Naive thymus-derived CD4-positive, alpha-beta T cell (primary cell): Measurements from ENCODE around the gene KANSL1L. TPM values are rescaled to one million over a fixed set of nuclear protein-coding genes. Genes with fewer than 3 reads are reported as not detected.
A peak's percentile ranks its signal among the peaks of the same experiment; 100 is the strongest.
"Not testable (repeated sequence)": the region's sequence is repeated elsewhere in the genome, so short reads cannot be mapped to it uniquely, and the experiment has no call there.

Source experiments
- ATAC-seq: fragments of 150-1000 bp; cut with Tn5 transposase; 2 replicates; pipeline ENCODE4 v1.10.0; 2021; ENCODE audit warnings: mild to moderate bottlenecking, moderate library complexity
- CTCF ChIA-PET: fragments of 350-600 bp; sonication (Branson Sonifier 250); formaldehyde crosslinking; loops from one replicate; lab custom pipeline; 2021; ENCODE audit warnings: antibody characterized with exemption; lab: Charles Lee
- POLR2A ChIA-PET: fragments of 350-600 bp; sonication (Branson Sonifier 250); formaldehyde crosslinking; loops from one replicate; lab custom pipeline; 2021; ENCODE audit warnings: antibody characterized with exemption, inconsistent platforms; lab: Charles Lee
- DNase-seq, 9 donors: peaks; one replicate each; pipeline versions ENCODE4 v3.0.0 to v3.0.0-alpha.2; 2020 to 2022; ENCODE audit warnings: mixed read lengths in 1 of 9
- H3K27ac ChIP-seq: one replicate; pipeline ENCODE4 v1.7.0; 2013; ENCODE audit warnings: mild to moderate bottlenecking, low read depth, low read length, moderate library complexity
- H3K27me3 ChIP-seq, 2 donors: one replicate each; pipeline ENCODE4 v1.7.0; 2013; ENCODE audit warnings: low read length in 2 of 2, mild to moderate bottlenecking in 2 of 2, moderate library complexity in 2 of 2; ENCODE audit not compliant: control insufficient read depth in 2 of 2, insufficient read depth in 2 of 2
- H3K36me3 ChIP-seq, 3 experiments: 1 replicate in 2 of 3; 2 replicates in 1 of 3; pipeline ENCODE4 v1.7.0; 2013; ENCODE audit warnings: low read length in 3 of 3, mild to moderate bottlenecking in 3 of 3, moderate library complexity in 1 of 3; ENCODE audit not compliant: insufficient read depth in 3 of 3, control insufficient read depth in 2 of 3
- H3K4me1 ChIP-seq, 2 donors: one replicate each; pipeline ENCODE4 v1.7.0; 2013; ENCODE audit warnings: low read length in 2 of 2, mild to moderate bottlenecking in 2 of 2, moderate library complexity in 1 of 2; ENCODE audit not compliant: control insufficient read depth in 2 of 2, insufficient read depth in 2 of 2
- H3K4me3 ChIP-seq: 2 replicates; pipeline ENCODE4 v1.7.0; 2013; ENCODE audit warnings: mild to moderate bottlenecking, low read length
- H3K9me3 ChIP-seq, 3 experiments: 1 replicate in 2 of 3; 2 replicates in 1 of 3; pipeline ENCODE4 v1.7.0; 2013; ENCODE audit warnings: low read length in 3 of 3; ENCODE audit not compliant: control insufficient read depth in 2 of 3
- H3K27ac Mint-ChIP-seq, 9 donors: one replicate each; pipeline ENCODE4 v1.8.0; 2020 to 2022; ENCODE audit warnings: mixed read lengths in 9 of 9, mild to moderate bottlenecking in 8 of 9, moderate library complexity in 5 of 9, inconsistent platforms in 2 of 9
- H3K27me3 Mint-ChIP-seq, 5 donors: one replicate each; pipeline ENCODE4 v1.8.0; 2021 to 2022; ENCODE audit warnings: mixed read lengths in 5 of 5, mild to moderate bottlenecking in 1 of 5
- H3K36me3 Mint-ChIP-seq, 5 donors: one replicate each; pipeline ENCODE4 v1.8.0; 2020 to 2022; ENCODE audit warnings: mixed read lengths in 5 of 5, mild to moderate bottlenecking in 3 of 5, inconsistent platforms in 1 of 5
- H3K4me1 Mint-ChIP-seq, 7 donors: one replicate each; pipeline ENCODE4 v1.8.0; 2020 to 2022; ENCODE audit warnings: mixed read lengths in 7 of 7, mild to moderate bottlenecking in 3 of 7, inconsistent platforms in 1 of 7
- H3K4me3 Mint-ChIP-seq, 10 donors: one replicate each; pipeline ENCODE4 v1.8.0; 2020 to 2022; ENCODE audit warnings: mild to moderate bottlenecking in 10 of 10, mixed read lengths in 10 of 10, moderate library complexity in 6 of 10, inconsistent platforms in 2 of 10
- H3K9me3 Mint-ChIP-seq, 11 donors: one replicate each; pipeline ENCODE4 v1.8.0; 2020 to 2022; ENCODE audit warnings: mixed read lengths in 11 of 11, mild to moderate bottlenecking in 4 of 11, inconsistent platforms in 1 of 11, moderate library complexity in 1 of 11
- intact Hi-C, 2 donors: fragments of 100-400 bp; cut with micrococcal nuclease; formaldehyde crosslinking; loops; one replicate each; pipeline ENCODE4 v1.15.1; 2023
- polyA plus RNA-seq, 2 donors: library from polyadenylated mRNA; unstranded; fragments of 300-500 nt; fragmentation: Illumina TruSeq; gene quantifications; one replicate each; pipeline ENCODE4 v1.2.3, GENCODE V29; 2021
- total RNA-seq, 6 experiments: library from RNA in 5 of 6; stranded (reverse) in 5 of 6; gene quantifications; 1 replicate in 5 of 6; 2 replicates in 1 of 6; pipeline ENCODE4 v1.2.3 and lab custom pipeline; 2021 to 2026

KANSL1L gene
- total and polyA plus RNA-seq, 7 experiments from 2014 or later, result 1.5 to 23.3 (median 8.4) TPM

DNA sequence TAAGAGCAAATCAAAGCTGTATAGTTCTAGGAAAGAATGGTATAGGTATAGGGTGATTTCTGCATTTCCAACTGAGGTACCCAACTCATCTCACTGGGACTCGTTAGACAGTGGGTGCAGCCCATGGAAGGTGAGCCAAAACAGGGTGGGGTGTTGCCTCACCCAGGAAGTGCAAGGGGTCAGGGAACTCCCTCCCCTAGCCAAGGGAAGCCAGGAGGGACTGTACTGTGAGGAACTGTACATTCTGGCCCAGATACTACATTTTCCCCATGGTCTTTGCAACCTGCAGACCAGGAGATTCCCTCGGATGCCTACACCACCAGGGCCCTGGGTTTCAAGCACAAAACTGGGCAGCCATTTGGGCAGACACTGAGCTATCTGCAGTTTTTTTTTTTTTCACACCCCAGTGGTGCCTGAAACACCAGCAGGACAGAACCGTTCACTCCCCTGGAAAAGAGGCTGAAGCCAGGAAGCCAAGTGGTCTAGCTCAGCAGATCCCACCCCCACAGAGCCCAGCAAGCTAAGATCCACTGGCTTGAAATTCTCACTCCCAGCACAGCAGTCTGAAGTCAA, 9.9 kb upstream of the KANSL1L start:
- H3K27me3 ChIP-seq, result not testable (repeated sequence)

DNA sequence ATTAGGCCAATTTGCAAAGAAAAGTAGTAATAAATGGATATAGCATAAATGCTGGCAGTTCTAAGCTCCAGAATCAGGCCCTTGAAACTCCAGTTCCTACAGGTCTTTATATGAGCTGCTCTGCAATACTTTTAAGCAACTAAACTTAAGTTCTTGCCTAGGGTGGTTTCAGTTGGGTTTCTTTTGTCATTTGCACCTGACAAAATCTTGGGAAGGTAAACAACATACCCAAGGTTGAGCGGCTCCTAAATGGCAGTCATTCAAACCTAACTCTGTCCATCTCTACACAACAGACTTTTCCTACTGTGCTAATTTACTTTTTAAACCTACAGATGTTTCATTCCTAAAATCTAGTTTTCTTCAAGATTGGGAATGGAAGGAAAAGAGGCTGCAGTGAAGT, 9.3 kb upstream of the KANSL1L start:
- H3K4me1 Mint-ChIP-seq, result peaks cover 4 to 30% (median 25%) of the 10 kb centered on the region in 7 donors
- POLR2A ChIA-PET, result interaction anchor here (1.0 kb wide), 1 partner anchor 10 kb away, joined by 4 read pairs; the partner anchor contains the start of gene KANSL1L
- peaks cover 0 to 12% of the 10 kb centered on the region in 2 donors for H3K4me1 ChIP-seq

More for the DNA sequence above, 9.9 kb upstream of the KANSL1L start:
- H3K36me3 Mint-ChIP-seq, result peaks cover 9 to 25% (median 21%) of the 10 kb centered on the region in 5 donors
- not testable (repeated sequence) for DNase-seq, H3K27ac ChIP-seq, H3K36me3 ChIP-seq, H3K9me3 ChIP-seq, H3K4me3 ChIP-seq, ATAC-seq
- H3K4me1 ChIP-seq, result peaks cover 0 to 12% of the 10 kb centered on the region in 2 donors
- peak overlapping the region; percentile 44 to 82 (median 62) for H3K4me3 Mint-ChIP-seq
- CTCF ChIA-PET, result interaction anchor here (0.7 to 1.3 kb wide), 2 partner anchors 14 to 176 kb away, joined by 3 to 4 read pairs; no protein-coding TSS in a partner anchor
- peaks cover 0 to 29% (median 10%) of the 10 kb centered on the region in 5 donors for H3K27me3 Mint-ChIP-seq
- H3K27ac Mint-ChIP-seq, result peak overlapping the region; percentile 16 to 89 (median 76)
- POLR2A ChIA-PET, result interaction anchor here (1.0 to 1.3 kb wide), 2 partner anchors 9 to 10 kb away, joined by 3 to 4 read pairs; partner anchors contain the start of gene KANSL1L
- intact Hi-C loops, result loop anchor here in 1 of 2 donors (1.0 kb wide), 1 partner anchor 10 kb away; the partner anchor contains the start of gene KANSL1L
- peaks cover 4 to 30% (median 25%) of the 10 kb centered on the region in 7 donors for H3K4me1 Mint-ChIP-seq
- peaks cover 16 to 39% (median 27%) of the 10 kb centered on the region in 11 donors for H3K9me3 Mint-ChIP-seq

DNA sequence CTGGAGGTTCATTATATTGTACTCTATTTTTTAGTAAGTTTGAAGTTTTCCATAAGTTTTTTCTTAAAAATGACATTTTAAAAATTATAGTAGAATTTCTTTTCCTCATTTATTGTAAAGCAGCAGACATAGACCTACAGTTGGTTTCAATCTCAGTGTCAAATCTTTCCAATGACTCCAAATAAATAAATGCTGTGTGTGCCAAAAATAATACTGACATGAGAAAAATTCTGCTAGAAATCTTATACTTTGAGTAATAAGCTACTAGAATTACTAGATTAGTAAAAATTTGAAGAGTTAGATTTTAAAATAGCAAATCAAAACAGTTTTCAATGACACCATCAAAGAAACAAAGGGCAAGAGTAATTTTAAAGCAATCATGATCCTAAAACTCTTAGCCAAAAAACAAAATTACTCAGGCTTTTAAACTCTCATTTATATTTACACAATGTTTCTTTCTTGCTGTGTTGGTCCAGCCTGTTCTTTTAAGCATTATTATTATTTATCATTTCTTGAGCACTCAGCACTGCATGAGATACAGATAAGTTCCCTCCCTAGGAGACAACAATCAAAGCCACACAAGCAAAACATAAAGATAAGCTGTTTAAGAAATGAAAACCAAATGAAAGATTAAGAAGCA, 8.3 kb upstream of the KANSL1L start:
- Mint-ChIP-seq H3K9me3 (peaks cover 11 to 25% (median 16%) of the 10 kb centered on the region in 11 donors), H3K4me3 (no peak overlapping the region), H3K36me3 (peaks cover 0 to 17% (median 13%) of the 10 kb centered on the region in 5 donors), H3K27me3 (peaks cover 0 to 41% (median 8%) of the 10 kb centered on the region in 5 donors), H3K27ac (peak overlapping the region in 3 of 9 donors; percentile 19 to 54 (median 32)), H3K4me1 (peaks cover 4 to 30% (median 25%) of the 10 kb centered on the region in 7 donors)
- Histone ChIP-seq H3K36me3 (no peaks in the 10 kb centered on the region), H3K27ac (no peak overlapping the region), H3K4me3 (no peak overlapping the region), H3K4me1 (peaks cover 0 to 12% of the 10 kb centered on the region in 2 donors), H3K9me3 (peaks cover 0 to 5% (median 0%) of the 10 kb centered on the region in 3 experiments), H3K27me3 (no peaks in the 10 kb centered on the region)
- intact Hi-C loops, result loop anchor here (10.0 kb wide), 1 partner anchor 755 kb away; the partner anchor contains the start of gene MAP2 (in 2 of the 2)
- DNase-seq (no peak), ATAC-seq (no peak)
- ChIA-PET CTCF (no interaction called here), POLR2A (no interaction called here)

More for the DNA sequence above, 9.3 kb upstream of the KANSL1L start:
- Mint-ChIP-seq H3K36me3 (peaks cover 7 to 24% (median 20%) of the 10 kb centered on the region in 5 donors), H3K27me3 (peaks cover 0 to 35% (median 8%) of the 10 kb centered on the region in 5 donors), H3K27ac (peak overlapping the region in 4 of 9 donors; percentile 19 to 81 (median 60)), H3K9me3 (peaks cover 14 to 33% (median 23%) of the 10 kb centered on the region in 11 donors), H3K4me3 (peak overlapping the region in 1 of 10 donors; percentile 82)
- CTCF ChIA-PET, result interaction anchor here (1.3 kb wide), 1 partner anchor 14 kb away, joined by 4 read pairs; no protein-coding TSS in a partner anchor
- H3K27me3 ChIP-seq, result no peaks in the 10 kb centered on the region
- no peak overlapping the region for H3K4me3 ChIP-seq
- H3K27ac ChIP-seq, result no peak overlapping the region
- H3K36me3 ChIP-seq, result no peaks in the 10 kb centered on the region
- ATAC-seq (no peak), DNase-seq (no peak)
- H3K9me3 ChIP-seq, result peaks cover 0 to 5% (median 0%) of the 10 kb centered on the region in 3 experiments
- intact Hi-C loops, result no loop called here

DNA sequence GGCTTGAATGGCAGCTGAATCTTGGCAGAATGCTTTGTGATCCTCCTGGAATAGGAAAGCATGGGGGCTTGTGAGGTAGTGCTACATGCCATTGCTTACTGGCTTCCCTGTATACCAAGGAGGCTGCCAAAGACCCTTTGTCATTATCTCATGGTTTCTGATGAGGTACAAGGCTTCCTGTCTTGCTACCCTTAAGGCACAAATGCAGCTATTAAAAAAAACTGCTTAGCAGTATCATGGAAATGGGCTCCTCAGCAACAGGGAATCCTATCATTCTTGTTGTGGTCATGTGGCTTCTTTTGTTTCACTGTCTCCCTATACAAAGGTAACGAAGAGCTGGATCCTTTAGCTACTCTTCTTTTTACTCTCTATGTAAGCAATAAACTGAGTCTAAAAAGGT, 6.6 kb upstream of the KANSL1L start:
- H3K27me3 ChIP-seq, result no peaks in the 10 kb centered on the region
- no peak overlapping the region for H3K4me3 ChIP-seq
- H3K4me1 ChIP-seq, result peaks cover 0 to 12% of the 10 kb centered on the region in 2 donors
- intact Hi-C loops, result loop anchor here (10.0 kb wide), 1 partner anchor 753 kb away; the partner anchor contains the start of gene MAP2 (in 2 of the 2)
- H3K27ac ChIP-seq, result no peak overlapping the region
- DNase-seq, result no peak
- no peaks in the 10 kb centered on the region for H3K36me3 ChIP-seq
- ChIA-PET POLR2A (no interaction called here), CTCF (no interaction called here)
- H3K9me3 ChIP-seq, result no peaks in the 10 kb centered on the region
- peaks cover 0 to 53% (median 0%) of the 10 kb centered on the region in 5 donors for H3K27me3 Mint-ChIP-seq
- no peak overlapping the region for H3K4me3 Mint-ChIP-seq
- H3K9me3 Mint-ChIP-seq, result peaks cover 0 to 8% (median 4%) of the 10 kb centered on the region in 11 donors
- ATAC-seq, result no peak
- H3K36me3 Mint-ChIP-seq, result peaks cover 0 to 5% (median 0%) of the 10 kb centered on the region in 5 donors
- peaks cover 4 to 32% (median 25%) of the 10 kb centered on the region in 7 donors for H3K4me1 Mint-ChIP-seq
- no peak overlapping the region for H3K27ac Mint-ChIP-seq

DNA sequence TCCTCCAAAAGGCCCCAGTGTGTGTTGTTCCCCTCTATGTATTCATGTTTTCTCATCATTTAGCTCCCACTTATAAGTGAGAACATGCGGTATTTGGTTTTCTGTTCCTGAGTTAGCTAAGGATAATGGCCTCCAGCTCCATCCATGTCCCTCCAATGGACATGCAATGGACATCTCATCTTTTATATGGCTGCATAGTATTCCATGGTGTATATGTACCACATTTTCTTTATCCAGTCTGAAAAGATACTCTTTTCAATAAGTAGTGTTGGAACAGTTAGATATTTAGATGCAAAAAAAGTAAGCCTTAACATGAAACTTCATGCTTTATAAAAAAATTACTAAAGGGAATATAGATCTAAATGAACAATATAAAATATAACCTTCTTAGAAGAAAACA, 5.9 kb upstream of the KANSL1L start:
- H3K27me3 ChIP-seq, H3K9me3 ChIP-seq, H3K4me3 ChIP-seq, H3K36me3 ChIP-seq, CTCF ChIA-PET, H3K27ac Mint-ChIP-seq, H3K4me3 Mint-ChIP-seq, H3K36me3 Mint-ChIP-seq, DNase-seq, H3K27ac ChIP-seq, ATAC-seq, H3K9me3 Mint-ChIP-seq, POLR2A ChIA-PET: not testable (repeated sequence)
- H3K27me3 Mint-ChIP-seq, result peaks cover 0 to 55% (median 0%) of the 10 kb centered on the region in 5 donors
- peaks cover 0 to 13% of the 10 kb centered on the region in 2 donors for H3K4me1 ChIP-seq
- intact Hi-C loops, result loop anchor here (10.0 kb wide), 1 partner anchor 752 kb away; the partner anchor contains the start of gene MAP2 (in 2 of the 2)
- peaks cover 5 to 34% (median 27%) of the 10 kb centered on the region in 7 donors for H3K4me1 Mint-ChIP-seq

DNA sequence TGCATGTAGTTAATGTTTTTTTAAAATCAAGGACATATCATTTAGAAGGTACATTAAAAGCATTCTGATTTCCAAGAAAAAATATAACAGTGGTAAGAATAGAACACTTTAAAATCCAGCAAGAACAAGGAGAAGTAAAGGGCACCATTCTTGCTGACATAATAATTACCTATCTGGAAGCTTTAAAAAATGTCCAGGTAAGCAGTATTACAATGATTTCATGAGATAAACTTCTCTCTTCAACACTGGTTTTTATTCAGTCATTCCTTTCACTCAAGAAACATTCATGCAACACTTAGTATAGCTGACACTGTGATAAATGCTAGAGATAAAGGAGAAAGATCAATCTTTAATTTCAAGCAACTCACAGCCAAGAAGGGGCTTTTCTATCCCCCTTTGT, 2.9 kb upstream of the KANSL1L start:
- Mint-ChIP-seq H3K4me3 (no peak overlapping the region), H3K36me3 (peaks cover 0 to 3% (median 0%) of the 10 kb centered on the region in 5 donors), H3K9me3 (peaks cover 0 to 8% (median 0%) of the 10 kb centered on the region in 11 donors), H3K27me3 (peaks cover 0 to 57% (median 0%) of the 10 kb centered on the region in 5 donors), H3K27ac (no peak overlapping the region), H3K4me1 (peaks cover 14 to 29% (median 19%) of the 10 kb centered on the region in 7 donors)
- Histone ChIP-seq H3K9me3 (no peaks in the 10 kb centered on the region), H3K27ac (no peak overlapping the region), H3K36me3 (peaks cover 0 to 4% (median 0%) of the 10 kb centered on the region in 3 experiments), H3K4me3 (no peak overlapping the region), H3K27me3 (no peaks in the 10 kb centered on the region), H3K4me1 (peaks cover 6 to 7% of the 10 kb centered on the region in 2 donors)
- ChIA-PET CTCF (interaction anchor here (0.6 kb wide), 1 partner anchor 22 kb away, joined by 3 read pairs; no protein-coding TSS in a partner anchor), POLR2A (interaction anchor here (0.8 kb wide), 1 partner anchor 22 kb away, joined by 3 read pairs; no protein-coding TSS in a partner anchor)
- no peak for DNase-seq
- ATAC-seq, result no peak
- intact Hi-C loops, result loop anchor here (5.0 to 10.0 kb wide), 3 partner anchors 749 to 1922 kb away; partner anchors contain the start of genes MAP2 (in 2 of the 2) and PIKFYVE (in 1 of the 2)
